ENCODE measurements around the gene CEP85.
"Not testable (repeated sequence)": the region's sequence is repeated elsewhere in the genome, so short reads cannot be mapped to it uniquely, and the experiment has no call there.

CEP85 gene

GRCh38 chr1:26220199-26220912, 13.6 kb upstream of the CEP85 start:
- TF ChIP-seq SPI1 (IDR thresholded peaks at IDR 0.05; ENCODE audit: low read depth, low read length) (no peak), POLR2A (IDR thresholded peaks at IDR 0.05; ENCODE audit: low read depth, low read length) (no peak), POLR2AphosphoS5 (IDR thresholded peaks at IDR 0.05; ENCODE audit: low read depth, low read length) (no peak), TAF1 (IDR thresholded peaks at IDR 0.05; ENCODE audit: low read depth, low read length) (no peak), PAX5 (IDR thresholded peaks at IDR 0.05; ENCODE audit: insufficient read depth, low read length, severe bottlenecking) (no peak), POU2F2 (IDR thresholded peaks at IDR 0.05; ENCODE audit: low read depth, low read length) (no peak)
- FAIRE-seq (no peak), DNase-seq (ENCODE audit: insufficient read length, low spot score) (no peak)

GRCh38 chr1:26221094-26221493, 12.9 kb upstream of the CEP85 start:
- no peak for DNase-seq (ENCODE audit: insufficient read length, low spot score)

GRCh38 chr1:26224606-26225005, 9.4 kb upstream of the CEP85 start:
- DNase-seq (ENCODE audit: insufficient read length, low spot score) = no peak
- no peak for FAIRE-seq
- no peak for TF ChIP-seq POU2F2 (IDR thresholded peaks at IDR 0.05; ENCODE audit: low read depth, low read length)
- TF ChIP-seq TAF1 (IDR thresholded peaks at IDR 0.05; ENCODE audit: low read depth, low read length) = no peak
- no peak for TF ChIP-seq POLR2A (IDR thresholded peaks at IDR 0.05; ENCODE audit: low read depth, low read length)
- no peak for TF ChIP-seq SPI1 (IDR thresholded peaks at IDR 0.05; ENCODE audit: low read depth, low read length)

More at GRCh38 chr1:26221094-26221493, 12.9 kb upstream of the CEP85 start:
- no peak for FAIRE-seq
- no peak for TF ChIP-seq SPI1 (IDR thresholded peaks at IDR 0.05; ENCODE audit: low read depth, low read length)
- no peak for TF ChIP-seq POLR2A (IDR thresholded peaks at IDR 0.05; ENCODE audit: low read depth, low read length)
- TF ChIP-seq POU2F2 (IDR thresholded peaks at IDR 0.05; ENCODE audit: low read depth, low read length) = no peak
- TF ChIP-seq POLR2AphosphoS5 (IDR thresholded peaks at IDR 0.05; ENCODE audit: low read depth, low read length) = no peak
- TF ChIP-seq PAX5 (IDR thresholded peaks at IDR 0.05; ENCODE audit: insufficient read depth, low read length, severe bottlenecking) = no peak
- no peak for TF ChIP-seq TAF1 (IDR thresholded peaks at IDR 0.05; ENCODE audit: low read depth, low read length)

GRCh38 chr1:26225033-26225831, 8.8 kb upstream of the CEP85 start:
- DNase-seq (ENCODE audit: insufficient read length, low spot score) = no peak
- peak; percentile 31 for FAIRE-seq
- TF ChIP-seq SPI1 (IDR thresholded peaks at IDR 0.05; ENCODE audit: low read depth, low read length) = no peak
- no peak for TF ChIP-seq PAX5 (IDR thresholded peaks at IDR 0.05; ENCODE audit: insufficient read depth, low read length, severe bottlenecking)
- TF ChIP-seq POLR2AphosphoS5 (IDR thresholded peaks at IDR 0.05; ENCODE audit: low read depth, low read length) = no peak
- no peak for TF ChIP-seq POLR2A (IDR thresholded peaks at IDR 0.05; ENCODE audit: low read depth, low read length)
- TF ChIP-seq TAF1 (IDR thresholded peaks at IDR 0.05; ENCODE audit: low read depth, low read length) = no peak
- no peak for TF ChIP-seq POU2F2 (IDR thresholded peaks at IDR 0.05; ENCODE audit: low read depth, low read length)

- DNase-seq (ENCODE audit: insufficient read length, low spot score); FAIRE-seq: not testable (repeated sequence)
Observed at GRCh38 chr1:26230682-26231081, 3.3 kb upstream of the CEP85 start.

- FAIRE-seq (no peak), DNase-seq (ENCODE audit: insufficient read length, low spot score) (peak; percentile 15)
- TF ChIP-seq PAX5 (IDR thresholded peaks at IDR 0.05; ENCODE audit: insufficient read depth, low read length, severe bottlenecking) = no peak
- TF ChIP-seq TAF1 (IDR thresholded peaks at IDR 0.05; ENCODE audit: low read depth, low read length) = no peak
- no peak for TF ChIP-seq POU2F2 (IDR thresholded peaks at IDR 0.05; ENCODE audit: low read depth, low read length)
- no peak for TF ChIP-seq POLR2AphosphoS5 (IDR thresholded peaks at IDR 0.05; ENCODE audit: low read depth, low read length)
Observed at GRCh38 chr1:26234644-26235370, 807 bp downstream of the CEP85 start.

DNA sequence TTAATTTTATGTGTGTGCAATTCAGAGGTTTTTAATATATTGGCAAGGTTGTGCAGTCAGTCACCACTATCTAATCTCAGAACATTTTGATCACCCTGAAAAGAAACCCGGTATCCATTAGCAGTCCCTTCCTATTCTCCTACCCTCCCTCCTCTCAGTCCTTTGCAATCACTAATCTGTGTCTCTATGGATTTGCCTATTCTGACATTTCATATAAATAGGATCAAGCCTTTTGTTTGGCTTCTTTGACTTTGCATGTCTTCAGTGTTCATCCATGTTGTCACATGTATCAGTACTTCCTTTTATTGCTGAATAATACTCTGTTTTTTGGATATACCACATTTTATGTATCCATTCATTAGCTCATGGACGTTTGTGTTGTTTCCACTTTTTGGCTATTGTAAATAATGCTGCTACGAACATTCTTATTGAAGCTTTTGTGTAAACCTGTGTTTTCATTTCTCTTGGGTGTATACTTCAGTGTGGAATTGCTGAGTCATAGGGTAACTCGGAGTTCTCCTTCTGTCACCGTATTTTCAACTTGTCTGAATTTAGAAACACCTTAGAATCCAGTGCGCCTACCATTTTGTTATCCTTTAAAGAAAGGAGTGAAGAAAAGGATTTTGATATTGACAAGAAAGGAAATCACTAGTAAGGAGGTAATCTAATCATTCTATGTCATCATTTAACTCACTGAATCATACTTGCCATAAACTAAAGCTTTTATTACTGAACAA, 3.4 kb downstream of the CEP85 start:
- no peak for DNase-seq (ENCODE audit: insufficient read length, low spot score)
- TF ChIP-seq POLR2AphosphoS5 (IDR thresholded peaks at IDR 0.05; ENCODE audit: low read depth, low read length) = no peak
- TF ChIP-seq POLR2A (IDR thresholded peaks at IDR 0.05; ENCODE audit: low read depth, low read length) = no peak
- TF ChIP-seq TAF1 (IDR thresholded peaks at IDR 0.05; ENCODE audit: low read depth, low read length) = no peak
- TF ChIP-seq SPI1 (IDR thresholded peaks at IDR 0.05; ENCODE audit: low read depth, low read length) = 0 out of 2 replicates have a peak, but pooled peaks have one; percentile 31
- TF ChIP-seq PAX5 (IDR thresholded peaks at IDR 0.05; ENCODE audit: insufficient read depth, low read length, severe bottlenecking) = no peak
- TF ChIP-seq POU2F2 (IDR thresholded peaks at IDR 0.05; ENCODE audit: low read depth, low read length) = no peak

DNA sequence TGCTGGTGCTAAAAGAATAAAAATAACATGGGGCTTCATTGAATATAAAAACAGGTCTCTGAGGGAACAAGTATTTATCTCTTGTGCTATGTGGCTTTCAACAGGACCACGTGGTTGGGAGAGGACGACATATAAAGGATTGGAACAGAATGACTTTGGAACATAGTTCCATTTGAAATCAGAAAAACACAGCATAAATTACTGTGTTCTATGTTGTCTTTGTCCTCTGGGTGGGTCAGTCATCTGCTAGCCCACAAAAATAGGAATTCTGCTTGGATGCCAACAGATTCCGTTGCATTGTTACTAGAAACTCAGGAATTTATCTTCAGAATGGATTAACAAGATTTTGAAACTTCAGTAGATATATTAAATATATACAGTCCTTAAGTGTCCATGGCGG, 5.9 kb downstream of the CEP85 start:
- peak; percentile 9 for FAIRE-seq
- DNase-seq (ENCODE audit: insufficient read length, low spot score) = no peak
- TF ChIP-seq PAX5 (IDR thresholded peaks at IDR 0.05; ENCODE audit: insufficient read depth, low read length, severe bottlenecking) (no peak), POU2F2 (IDR thresholded peaks at IDR 0.05; ENCODE audit: low read depth, low read length) (no peak), POLR2A (IDR thresholded peaks at IDR 0.05; ENCODE audit: low read depth, low read length) (no peak), TAF1 (IDR thresholded peaks at IDR 0.05; ENCODE audit: low read depth, low read length) (no peak)

More for the DNA sequence above, 3.4 kb downstream of the CEP85 start:
- FAIRE-seq = no peak

DNA sequence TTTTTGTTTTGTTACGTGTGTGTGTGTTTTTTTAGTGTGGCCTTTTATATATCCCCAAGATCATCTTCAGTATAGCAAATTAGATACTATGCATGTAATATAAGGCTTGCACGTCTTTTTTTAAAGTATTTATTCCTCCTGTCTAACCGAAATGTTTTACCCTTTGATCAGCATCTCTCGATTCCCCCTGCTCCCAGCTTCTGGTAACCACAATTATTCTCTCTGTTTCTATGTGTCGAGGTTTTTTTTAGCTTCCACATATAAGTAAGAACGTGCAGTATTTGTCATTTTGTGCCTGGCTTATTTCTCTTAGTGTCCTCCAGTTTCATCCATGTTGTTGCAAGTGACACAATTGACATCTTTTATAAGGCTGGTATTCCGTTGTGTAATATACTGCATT, 18.7 kb downstream of the CEP85 start:
- TF ChIP-seq POU2F2 (IDR thresholded peaks at IDR 0.05; ENCODE audit: low read depth, low read length) (no peak), SPI1 (IDR thresholded peaks at IDR 0.05; ENCODE audit: low read depth, low read length) (no peak), PAX5 (IDR thresholded peaks at IDR 0.05; ENCODE audit: insufficient read depth, low read length, severe bottlenecking) (no peak), POLR2AphosphoS5 (IDR thresholded peaks at IDR 0.05; ENCODE audit: low read depth, low read length) (no peak), POLR2A (IDR thresholded peaks at IDR 0.05; ENCODE audit: low read depth, low read length) (no peak), TAF1 (IDR thresholded peaks at IDR 0.05; ENCODE audit: low read depth, low read length) (no peak)
- no peak for FAIRE-seq
- no peak for DNase-seq (ENCODE audit: insufficient read length, low spot score)

Measured in GM12891 (cell line).